DMS 273 (cell line): ENCODE results near the gene APBA2.
A peak's percentile ranks its signal among the peaks of the same experiment; 100 is the strongest.

Source experiments
- DNase-seq: peaks from one replicate; lab custom pipeline; 2025; ENCODE audit not compliant: unreplicated experiment; lab: John Stamatoyannopoulos, UW

The APBA2 gene

GRCh38 chr15:29100486-29101000 is 214.8 kb downstream of the APBA2 start:
- DNase-seq = no peak

DNA sequence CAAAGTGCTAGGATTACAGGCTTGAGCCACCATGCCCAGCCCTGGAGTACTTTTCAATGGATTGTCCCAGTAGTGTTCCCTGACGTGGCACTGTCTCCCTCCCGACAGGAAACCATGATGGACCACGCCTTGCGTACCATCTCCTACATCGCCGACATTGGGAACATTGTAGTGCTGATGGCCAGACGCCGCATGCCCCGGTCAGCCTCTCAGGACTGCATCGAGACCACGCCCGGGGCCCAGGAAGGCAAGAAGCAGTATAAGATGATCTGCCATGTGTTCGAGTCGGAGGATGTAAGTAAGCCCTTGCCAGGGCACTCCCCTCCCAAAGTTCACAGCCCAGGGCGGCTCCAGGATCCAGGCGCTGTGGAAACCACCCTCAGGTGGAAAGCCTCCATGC is 215.7 kb downstream of the APBA2 start:
- no peak for DNase-seq

DNA sequence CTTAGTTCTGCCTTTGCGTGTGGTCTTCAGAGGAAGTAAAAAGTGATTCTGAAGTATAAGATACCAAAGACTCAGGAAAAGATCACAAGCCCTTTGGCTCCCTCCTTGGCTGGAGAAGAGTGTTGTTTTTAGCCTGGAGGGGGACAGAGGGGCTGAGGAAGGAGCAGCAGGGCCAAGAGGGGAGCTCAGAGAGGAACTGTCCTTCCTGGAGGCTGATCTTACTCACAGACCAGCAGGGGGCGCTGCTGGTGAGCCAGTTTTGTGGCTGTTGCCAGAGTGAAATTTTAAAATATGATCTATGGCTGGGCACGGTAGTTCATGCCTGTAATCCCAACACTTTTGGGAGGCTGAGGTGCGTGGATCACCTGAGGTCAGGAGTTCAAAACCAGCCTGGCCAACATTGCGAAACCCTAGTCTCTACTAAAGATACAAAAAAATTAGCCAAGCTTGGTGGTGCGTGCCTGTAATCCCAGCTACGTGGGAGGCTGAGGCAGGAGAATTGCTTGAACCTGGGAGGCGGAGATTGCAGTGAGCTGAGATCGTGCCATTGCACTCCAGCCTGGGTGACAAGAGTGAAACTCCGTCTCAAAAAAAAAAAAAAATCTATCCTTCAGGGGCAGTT is 216.5 kb downstream of the APBA2 start:
- peak; percentile 73 for DNase-seq

DNA sequence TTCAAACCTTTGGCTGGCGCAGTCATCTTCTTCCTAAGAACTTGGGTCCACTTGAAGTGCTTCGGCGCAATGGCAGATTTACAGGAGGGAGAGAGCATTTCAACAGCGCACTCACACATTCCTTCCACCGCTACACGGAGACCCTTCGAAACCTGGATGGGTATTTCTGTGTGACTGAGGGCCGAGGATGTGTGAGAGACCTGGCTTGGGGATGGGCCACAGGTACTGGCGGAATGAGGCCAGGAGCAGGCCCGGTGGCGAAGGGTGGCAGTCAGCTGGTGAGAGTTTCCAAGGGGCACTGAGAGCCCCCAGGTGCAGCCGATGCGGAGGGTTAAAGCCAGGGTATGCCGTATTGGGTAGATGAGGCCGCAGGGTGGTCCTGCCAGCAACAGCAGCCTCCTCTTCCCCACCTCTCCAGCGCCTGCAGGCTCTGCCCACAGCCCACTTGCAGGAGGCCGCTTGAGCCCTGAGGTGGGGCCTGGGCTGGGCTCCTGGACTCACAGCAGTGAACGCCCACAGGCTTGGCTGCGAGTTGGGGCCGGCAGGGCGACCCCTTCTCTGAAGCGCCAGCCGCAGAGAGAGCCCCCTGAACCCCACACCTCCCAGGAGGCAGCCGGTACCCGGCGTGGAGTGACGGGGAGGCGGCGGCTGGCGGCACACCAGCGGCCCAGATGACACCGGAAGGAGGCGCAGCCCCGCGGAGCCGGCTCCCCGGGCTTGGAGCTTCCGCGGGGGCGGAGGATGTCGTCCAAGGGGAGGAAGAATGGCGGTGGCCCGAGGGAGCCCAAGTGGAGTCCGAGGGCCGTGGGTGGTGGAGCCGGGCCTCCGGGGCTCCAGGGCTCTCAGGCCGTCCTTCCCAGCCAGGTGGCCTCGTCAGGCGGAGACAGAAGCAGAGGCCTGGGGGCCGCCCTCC is 217.4 kb downstream of the APBA2 start:
- DNase-seq = peak; percentile 59

GRCh38 chr15:29103824-29104565 is 218.2 kb downstream of the APBA2 start:
- DNase-seq = peak; percentile 87

DNA sequence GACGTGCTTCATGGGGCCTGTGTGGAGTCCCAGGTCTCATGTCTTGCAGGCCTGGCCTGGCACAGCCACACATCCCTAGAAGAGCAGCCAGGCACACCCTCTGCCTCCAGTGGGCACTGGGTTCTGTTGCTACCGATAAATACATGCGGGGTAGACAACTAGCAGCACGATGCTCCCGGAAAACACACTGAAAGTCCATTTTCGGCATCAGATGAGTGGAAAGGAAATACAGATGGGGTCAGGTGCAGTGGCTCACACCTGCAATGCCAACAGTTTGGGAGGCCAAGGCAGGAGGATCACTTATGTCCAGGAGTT is 218.7 kb downstream of the APBA2 start:
- DNase-seq = no peak

DNA sequence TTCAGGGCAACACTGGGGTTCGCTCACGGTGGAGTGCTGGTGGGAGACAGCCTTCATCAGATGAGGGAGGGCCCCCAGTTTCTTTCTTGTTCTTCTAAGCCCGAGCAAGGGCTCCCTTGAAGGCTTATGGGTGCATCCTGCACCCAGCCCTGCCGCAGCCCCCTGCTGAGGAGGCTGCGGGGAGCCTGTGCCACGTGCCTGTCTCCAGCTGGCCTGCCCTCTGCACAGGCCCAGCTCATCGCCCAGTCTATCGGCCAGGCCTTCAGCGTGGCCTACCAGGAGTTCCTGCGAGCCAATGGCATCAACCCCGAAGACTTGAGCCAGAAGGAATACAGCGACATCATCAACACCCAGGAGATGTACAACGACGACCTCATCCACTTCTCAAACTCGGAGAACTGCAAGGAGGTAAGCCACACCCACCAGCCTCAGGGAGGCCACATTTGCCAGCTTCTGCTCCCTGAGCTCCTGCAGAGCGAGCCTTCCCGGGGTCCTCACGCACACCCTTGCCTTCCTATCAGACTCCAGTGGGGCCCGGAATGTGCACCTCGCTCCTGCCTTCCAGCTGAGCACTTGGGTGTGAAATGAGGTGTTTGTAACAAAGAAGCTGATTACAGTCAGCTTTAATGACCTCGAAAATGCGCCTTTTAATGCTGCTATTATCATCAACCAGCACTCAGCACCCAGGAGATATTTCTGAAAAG is 219.5 kb downstream of the APBA2 start:
- no peak for DNase-seq

GRCh38 chr15:29106116-29106515 is 220.3 kb downstream of the APBA2 start:
- no peak for DNase-seq

DNA sequence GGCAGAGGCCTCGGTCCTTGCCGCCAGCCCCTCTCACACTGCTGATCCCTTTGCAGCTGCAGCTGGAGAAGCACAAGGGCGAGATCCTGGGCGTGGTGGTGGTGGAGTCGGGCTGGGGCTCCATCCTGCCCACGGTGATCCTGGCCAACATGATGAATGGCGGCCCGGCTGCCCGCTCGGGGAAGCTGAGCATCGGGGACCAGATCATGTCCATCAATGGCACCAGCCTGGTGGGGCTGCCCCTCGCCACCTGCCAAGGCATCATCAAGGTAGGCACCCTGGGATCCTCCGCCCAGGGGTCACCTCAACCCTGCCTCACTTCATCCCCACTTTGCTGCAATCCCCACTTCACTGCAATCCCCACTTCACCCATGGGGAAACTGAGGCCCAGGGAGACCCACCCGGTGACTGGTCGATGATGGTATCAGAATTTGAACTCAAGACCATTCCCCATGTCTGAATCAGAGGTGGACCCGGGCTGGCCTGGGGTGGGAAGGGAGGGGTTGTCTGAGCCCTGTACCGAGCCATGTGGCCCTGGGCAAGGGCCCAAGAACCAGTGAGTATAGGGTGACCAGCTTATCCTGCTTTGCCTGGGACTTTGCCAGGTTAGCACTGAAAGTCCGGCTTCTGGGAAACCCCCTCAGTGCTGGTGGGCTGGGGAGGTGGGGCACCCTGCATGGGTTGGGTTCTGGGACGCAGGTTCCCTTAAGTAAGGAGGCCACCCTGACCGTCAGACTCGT is 220.9 kb downstream of the APBA2 start:
- no peak for DNase-seq

DNA sequence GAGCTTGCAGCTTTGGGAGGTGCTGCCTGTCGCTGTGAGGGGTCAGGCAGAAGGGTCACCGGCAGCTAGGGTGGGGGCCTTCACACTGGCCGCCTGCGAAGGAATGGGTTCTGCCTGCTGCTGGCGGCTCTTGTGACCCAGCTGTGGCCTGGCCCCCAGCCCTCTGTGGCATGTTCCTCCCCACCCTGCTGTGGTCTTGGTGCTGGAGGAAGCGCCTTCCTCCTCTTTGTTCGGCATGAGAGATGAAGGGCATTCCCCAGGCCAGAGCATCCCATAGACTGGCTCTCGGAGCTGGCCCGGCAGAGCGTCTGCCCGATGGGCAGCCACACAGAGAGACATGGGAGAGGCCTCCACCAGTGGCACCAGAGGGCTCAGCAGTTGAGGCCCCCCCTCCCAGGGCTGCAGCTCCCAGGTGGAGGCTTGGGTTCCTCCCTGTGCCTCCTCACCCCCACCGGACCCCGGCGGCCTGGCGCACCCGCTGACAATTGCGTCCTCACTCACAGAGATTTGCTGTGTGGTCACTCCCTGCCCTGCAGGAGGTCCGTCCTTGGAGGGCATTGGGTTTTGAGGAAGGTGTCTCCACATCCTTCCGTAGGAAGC is 221.6 kb downstream of the APBA2 start:
- no peak for DNase-seq

- DNase-seq = no peak
Measured at GRCh38 chr15:29107971-29108645, 222.3 kb downstream of the APBA2 start.

DNA sequence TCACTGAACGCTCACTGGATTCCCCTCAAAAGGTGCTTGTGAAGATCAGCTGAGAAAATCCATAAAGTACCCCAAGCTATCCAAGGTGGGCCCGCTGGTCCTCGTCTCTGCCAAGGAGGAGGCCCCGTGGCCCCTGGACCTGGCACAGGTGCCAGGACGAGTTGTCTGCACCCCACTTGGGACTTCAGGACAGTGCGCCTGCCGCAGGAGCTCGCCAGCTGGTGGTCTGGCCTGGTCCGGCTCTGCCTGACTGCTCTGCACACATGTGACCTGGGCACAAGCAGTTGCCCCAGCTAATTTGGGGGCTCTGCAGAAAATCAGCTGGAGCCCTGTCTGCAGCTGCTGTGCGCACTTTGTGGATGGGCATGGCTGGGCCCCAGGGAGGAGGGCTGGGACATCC is 224.0 kb downstream of the APBA2 start:
- DNase-seq = no peak

DNA sequence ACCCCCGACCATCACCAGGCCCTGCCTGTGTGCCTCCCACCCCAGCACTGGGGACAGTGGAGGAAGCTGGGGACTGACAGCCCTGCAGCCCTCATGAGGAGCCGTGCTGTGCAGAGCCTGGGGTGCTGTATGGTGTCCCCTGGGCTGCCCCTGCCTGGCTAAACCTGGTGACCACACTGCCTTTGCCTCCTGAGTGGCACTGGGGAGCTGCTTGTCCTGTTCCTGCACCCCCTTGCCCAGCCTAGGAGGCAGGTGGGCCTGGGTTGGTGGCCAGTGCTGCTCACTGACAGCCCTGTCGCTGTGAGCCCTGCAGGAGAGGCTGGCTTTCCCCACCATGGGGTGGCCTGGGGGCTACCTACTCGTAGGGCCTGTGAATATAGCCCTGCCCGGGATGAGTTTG is 224.4 kb downstream of the APBA2 start:
- no peak for DNase-seq

DNA sequence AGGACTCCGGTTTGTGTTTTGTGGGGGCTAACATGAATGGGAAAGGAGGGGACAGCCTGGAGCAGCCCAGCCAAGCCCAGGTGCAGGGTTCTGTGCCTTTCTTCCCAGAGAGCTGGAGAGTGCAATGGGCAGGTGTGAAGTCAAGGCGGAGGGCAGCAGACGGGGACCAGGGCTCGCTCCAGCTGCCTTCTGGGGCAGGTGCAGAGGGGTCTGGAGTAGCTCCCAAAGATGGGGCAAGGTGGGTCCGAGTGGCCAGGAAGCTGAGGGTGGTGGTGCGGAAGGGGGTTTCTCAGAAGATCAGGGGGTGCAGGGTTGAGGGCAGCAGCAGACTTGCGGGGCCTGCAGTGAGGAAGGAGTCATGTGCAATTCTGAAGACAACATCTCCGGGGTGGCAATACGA is 225.0 kb downstream of the APBA2 start:
- DNase-seq = no peak

DNA sequence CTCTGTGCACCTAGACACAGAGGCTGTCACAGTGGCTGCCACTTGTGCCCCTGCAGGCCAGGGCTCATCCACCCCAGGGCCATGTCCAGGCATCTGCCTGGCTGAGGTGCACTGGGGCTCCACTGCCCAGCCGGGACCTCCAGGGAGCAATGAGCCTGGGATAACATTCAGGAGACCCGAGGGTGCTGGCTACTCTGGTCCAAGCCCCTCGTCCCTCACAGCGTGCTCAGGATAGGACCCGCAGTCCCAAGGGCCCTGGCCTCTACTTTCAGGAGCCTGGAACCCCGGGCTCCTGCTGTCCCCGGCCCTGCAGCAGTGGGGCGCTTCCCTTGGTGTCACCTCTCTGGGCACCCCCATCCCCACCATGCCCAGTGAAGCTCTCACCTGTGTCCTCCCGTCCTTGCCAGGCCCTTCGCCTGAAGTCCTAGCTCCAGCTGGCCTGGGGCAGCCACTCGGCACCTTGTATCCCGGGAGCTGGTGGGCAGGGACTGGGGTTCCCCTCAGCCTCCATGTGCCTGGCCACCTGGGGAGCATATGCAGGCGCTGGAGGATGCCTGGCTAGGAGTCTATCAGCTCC is 226.0 kb downstream of the APBA2 start:
- DNase-seq = no peak

DNA sequence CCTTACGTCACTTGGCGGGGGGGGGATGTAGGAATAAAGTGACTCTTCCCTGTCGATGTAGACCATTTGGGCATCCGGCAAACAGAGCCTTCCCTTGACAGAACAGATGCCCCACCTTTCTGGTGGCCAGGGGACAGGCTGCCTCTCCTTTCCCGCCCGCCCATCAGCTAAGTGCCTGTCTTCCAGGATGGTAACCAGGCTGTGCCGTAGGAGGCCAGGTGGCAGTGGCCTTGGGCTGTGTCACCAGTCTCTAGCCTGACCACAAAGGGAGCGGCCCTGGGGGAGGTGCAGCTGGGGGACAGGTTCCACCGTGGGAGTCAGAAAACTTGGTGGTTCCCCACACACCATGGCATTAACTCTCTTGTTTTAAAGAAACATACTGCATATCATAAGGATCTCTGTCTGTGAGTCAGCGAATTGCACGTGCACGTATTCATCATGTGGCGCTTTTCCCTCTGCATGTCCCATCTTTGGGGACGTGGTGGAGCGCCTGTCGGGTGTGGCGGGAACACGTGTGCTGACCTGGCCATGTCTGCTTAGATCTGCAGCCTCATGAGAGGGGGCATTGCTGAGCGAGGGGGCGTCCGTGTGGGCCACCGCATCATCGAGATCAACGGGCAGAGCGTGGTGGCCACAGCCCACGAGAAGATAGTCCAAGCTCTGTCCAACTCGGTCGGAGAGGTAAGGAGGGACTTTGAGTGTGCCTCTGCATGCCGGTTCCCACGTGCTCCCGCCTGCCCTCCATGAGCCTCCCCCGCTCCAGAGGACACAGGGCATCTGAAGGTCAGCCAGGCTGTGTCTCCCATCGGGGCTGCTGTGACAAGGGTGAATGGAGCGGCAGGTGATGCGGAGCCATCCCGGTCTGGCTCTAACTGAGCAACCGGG is 227.8 kb downstream of the APBA2 start:
- no peak for DNase-seq

DNA sequence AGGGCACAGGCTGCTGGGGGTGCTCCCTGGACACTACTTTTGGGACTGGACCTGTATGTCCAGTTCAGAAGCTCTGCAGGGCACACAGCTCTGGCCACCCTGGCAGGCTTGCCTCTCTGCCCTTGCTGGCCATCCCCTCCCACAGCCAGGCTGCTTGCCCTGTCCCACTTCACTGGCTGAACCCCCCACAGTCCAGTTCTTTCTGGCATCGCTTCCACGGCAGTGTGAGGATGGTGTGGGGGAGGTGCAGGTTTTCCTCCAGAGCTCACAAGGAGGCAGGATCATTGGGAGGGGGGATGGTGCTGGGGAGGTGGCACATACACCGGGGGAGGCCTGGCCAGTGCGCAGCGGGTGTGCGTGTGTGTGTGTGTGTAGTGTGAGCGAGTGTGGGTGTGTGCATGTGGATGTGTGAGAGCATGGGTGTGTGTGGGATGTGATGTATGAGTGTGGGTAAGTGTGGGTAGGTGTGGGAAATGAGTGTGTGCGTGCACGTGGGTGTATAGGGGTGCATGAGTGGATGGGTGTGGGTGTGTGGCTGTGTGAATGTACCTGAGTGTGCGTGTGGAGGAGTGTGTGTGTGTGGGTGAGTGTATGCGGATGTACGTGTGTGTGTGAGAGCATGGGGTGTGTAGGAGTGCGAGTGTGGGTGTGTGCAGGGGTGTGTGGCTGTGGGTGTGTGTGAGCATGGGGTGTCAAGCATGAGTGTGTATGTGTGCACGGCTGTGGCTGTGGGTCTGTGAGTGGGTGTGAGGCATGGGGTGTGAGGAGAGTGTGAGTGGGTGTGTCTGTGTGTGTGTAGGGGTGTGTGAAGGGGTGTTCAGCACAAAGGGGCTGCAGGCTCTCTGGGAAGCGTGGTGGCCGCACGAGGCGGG is 228.7 kb downstream of the APBA2 start:
- DNase-seq = no peak
